Heart left ventricle (tissue), 16 donors: ENCODE measurements around the gene CARS1. TPM values are rescaled to one million over a fixed set of nuclear protein-coding genes. Genes with fewer than 3 reads are reported as not detected.

Experiments
- ATAC-seq, 4 donors: fragments of 200-7000 bp; cut with Tn5 transposase; one replicate each; pipeline ENCODE4 v1.9.1; 2020 to 2022; ENCODE audit warnings: moderate library complexity in 4 of 4, mild to moderate bottlenecking in 3 of 4, moderate number of reproducible peaks in 1 of 4
- DNase-seq, 5 donors: peaks; one replicate each; pipeline ENCODE4 v3.0.0-alpha.2; 2020
- H3K27ac ChIP-seq, 12 donors: fragments of 200-600 bp; sonication (generic) in 4 of 12; one replicate each; pipeline versions ENCODE4 v1.5.0 to v1.8.0; 2016 to 2022; ENCODE audit warnings: mild to moderate bottlenecking in 2 of 12
- H3K27me3 ChIP-seq, 9 donors: fragments of 200-600 bp; sonication (generic) in 2 of 9; one replicate each; pipeline versions ENCODE4 v1.5.1 to v1.8.0; 2016 to 2022; ENCODE audit warnings: mild to moderate bottlenecking in 3 of 9
- H3K36me3 ChIP-seq, 9 donors: fragments of 200-600 bp; sonication (generic) in 2 of 9; one replicate each; pipeline versions ENCODE4 v1.5.0 to v1.8.0; 2018 to 2022; ENCODE audit warnings: mild to moderate bottlenecking in 2 of 9
- H3K4me1 ChIP-seq, 12 donors: fragments of 200-600 bp; sonication (generic) in 4 of 12; one replicate each; pipeline versions ENCODE4 v1.5.0 to v1.8.0; 2016 to 2022; ENCODE audit warnings: mild to moderate bottlenecking in 3 of 12
- H3K4me3 ChIP-seq, 12 donors: fragments of 200-600 bp; sonication (generic) in 4 of 12; one replicate each; pipeline versions ENCODE4 v1.5.0 to v1.8.0; 2017 to 2022; ENCODE audit warnings: mild to moderate bottlenecking in 9 of 12, moderate library complexity in 4 of 12
- H3K9me3 ChIP-seq, 12 donors: fragments of 200-600 bp; sonication (generic) in 4 of 12; one replicate each; pipeline versions ENCODE4 v1.5.0 to v1.8.0; 2016 to 2022; ENCODE audit warnings: mild to moderate bottlenecking in 1 of 12
- POLR2A ChIP-seq, 2 donors: fragments of 450-650 bp; IDR thresholded peaks; one replicate each; pipeline ENCODE4 v1.6.1; 2017; ENCODE audit warnings: antibody characterized with exemption in 2 of 2, mild to moderate bottlenecking in 2 of 2, moderate library complexity in 2 of 2
- WGBS, 4 donors: extraction: QIAGEN DNeasy Blood & Tissue Kit in 2 of 4; methylation state at CpG; one replicate each; pipeline versions ENCODE4 v1.1.5 to v1.1.7; 2013 to 2018; 5-methylcytosine and 5-hydroxymethylcytosine counted together
- intact Hi-C, 10 donors: fragments of 100-400 bp; cut with DNase I; formaldehyde crosslinking; loops; one replicate each; pipeline versions ENCODE4 v1.11.1 to v1.14.2; 2022
- polyA plus RNA-seq, 2 donors: library from polyadenylated mRNA; stranded (reverse); fragments of 200-250 nt; gene quantifications; one replicate each; pipeline ENCODE4 v1.2.3, GENCODE V29; 2013
- total RNA-seq, 9 donors: library from RNA; depleted of rRNA in 2 of 9; stranded (reverse); fragments of >200 nt in 2 of 9; fragmentation: NEBNext Ultra II Directional in 3 of 9; extraction: Animal tissue kit (Norgen Biotek cat#: 25700) in 3 of 9; gene quantifications; one replicate each; pipeline versions ENCODE4 v1.1.0 to v1.2.4, GENCODE V29; 2016 to 2023
- TF ChIP-seq, protein P1 (sequence below), 12 donors: fragments of 200-600 bp; sonication (generic) in 4 of 12; IDR thresholded peaks; one replicate each; pipeline versions ENCODE4 v1.5.0 to v1.8.0; 2018 to 2022; ENCODE audit warnings: antibody characterized with exemption in 12 of 12, mild to moderate bottlenecking in 5 of 12
- donor health status: ischemic (EF 13 %, LVEDD 7.1; RV severe dilation, severe dysfunction).
- donor health status: healthy with polysubstance abuse.
- donor health status: DM: no; HTN: yes; CAD: no.
- donor health status: DM: no; HTN: no; CAD: no.
- donor health status: ischemic (EF 25% LVEDD 6.9; RV normal size, moderate dysfunction).
- donor health status: ischemic (EF 25% LVEDD 5.7; RV mildly dilated, moderate dysfunction).
- donor health status: healthy.
- donor health status: DM: yes; HTN: yes; CAD: no.
- donor health status: ischemic (EF 35%, LVEDD 5.7; RV mildly dilated, moderate dysfunction).
- donor health status: nonischemic (EF 11% LVEDD 7.7; RV severe dilation, severe dysfunction).
- donor health status: DM: yes; HTN: yes; CAD: no.
- donor health status: PGD.
- donor health status: ischemic (EF 29% LVEDD 5.4; RV normal size, mild dysfunction).
- donor health status: nonischemic (EF 23%, LVEDD 6.1; RV moderate dilation, normal function).

CARS1 gene
- total and polyA plus RNA-seq, 11 donors, result 9.3 to 30.5 (median 18.5) TPM

DNA sequence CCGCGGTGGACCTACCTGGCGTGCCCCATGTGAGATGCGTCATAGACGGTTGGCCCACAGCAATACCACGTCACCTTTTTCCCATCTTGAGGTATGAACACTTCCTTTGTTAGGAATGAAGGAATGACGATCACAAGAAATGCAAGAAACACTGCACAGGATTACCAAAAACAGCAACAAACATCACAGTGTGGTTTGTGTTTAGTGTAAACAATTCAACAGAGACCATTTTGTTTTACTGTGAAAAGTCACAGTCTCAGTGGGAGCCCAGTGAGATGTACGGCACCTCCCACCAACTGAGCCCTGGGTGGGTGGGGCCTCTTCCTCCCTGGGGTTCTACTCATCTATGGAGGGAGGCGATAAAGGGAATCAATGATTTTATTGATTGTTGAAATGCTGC is 16.3 kb downstream of the CARS1 start:
- H3K27me3 ChIP-seq, result no peaks in the 10 kb centered on the region
- H3K36me3 ChIP-seq, result peaks cover 0 to 86% (median 59%) of the 10 kb centered on the region in 9 donors
- peaks cover 0 to 48% (median 29%) of the 10 kb centered on the region in 12 donors for H3K4me1 ChIP-seq
- H3K27ac ChIP-seq, result no peak overlapping the region
- TF ChIP-seq, protein P1, sequence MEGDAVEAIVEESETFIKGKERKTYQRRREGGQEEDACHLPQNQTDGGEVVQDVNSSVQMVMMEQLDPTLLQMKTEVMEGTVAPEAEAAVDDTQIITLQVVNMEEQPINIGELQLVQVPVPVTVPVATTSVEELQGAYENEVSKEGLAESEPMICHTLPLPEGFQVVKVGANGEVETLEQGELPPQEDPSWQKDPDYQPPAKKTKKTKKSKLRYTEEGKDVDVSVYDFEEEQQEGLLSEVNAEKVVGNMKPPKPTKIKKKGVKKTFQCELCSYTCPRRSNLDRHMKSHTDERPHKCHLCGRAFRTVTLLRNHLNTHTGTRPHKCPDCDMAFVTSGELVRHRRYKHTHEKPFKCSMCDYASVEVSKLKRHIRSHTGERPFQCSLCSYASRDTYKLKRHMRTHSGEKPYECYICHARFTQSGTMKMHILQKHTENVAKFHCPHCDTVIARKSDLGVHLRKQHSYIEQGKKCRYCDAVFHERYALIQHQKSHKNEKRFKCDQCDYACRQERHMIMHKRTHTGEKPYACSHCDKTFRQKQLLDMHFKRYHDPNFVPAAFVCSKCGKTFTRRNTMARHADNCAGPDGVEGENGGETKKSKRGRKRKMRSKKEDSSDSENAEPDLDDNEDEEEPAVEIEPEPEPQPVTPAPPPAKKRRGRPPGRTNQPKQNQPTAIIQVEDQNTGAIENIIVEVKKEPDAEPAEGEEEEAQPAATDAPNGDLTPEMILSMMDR (IDR thresholded peaks at IDR 0.05), result no peak
- TF ChIP-seq POLR2A (IDR thresholded peaks at IDR 0.05), result no peak
- DNase-seq, result no peak
- intact Hi-C loops, result loop anchor here in 2 of 10 donors (2.0 to 5.0 kb wide), 2 partner anchors 42 to 176 kb away; partner anchors contain the start of gene MRGPRG (in 1 of the 2)
- H3K4me3 ChIP-seq, result no peak overlapping the region
- ATAC-seq, result no peak
- no peaks in the 10 kb centered on the region for H3K9me3 ChIP-seq
- 84 to 94% (median 93%) methylated on average over 9 of the region's 9 CpGs for WGBS, 4 donors

DNA sequence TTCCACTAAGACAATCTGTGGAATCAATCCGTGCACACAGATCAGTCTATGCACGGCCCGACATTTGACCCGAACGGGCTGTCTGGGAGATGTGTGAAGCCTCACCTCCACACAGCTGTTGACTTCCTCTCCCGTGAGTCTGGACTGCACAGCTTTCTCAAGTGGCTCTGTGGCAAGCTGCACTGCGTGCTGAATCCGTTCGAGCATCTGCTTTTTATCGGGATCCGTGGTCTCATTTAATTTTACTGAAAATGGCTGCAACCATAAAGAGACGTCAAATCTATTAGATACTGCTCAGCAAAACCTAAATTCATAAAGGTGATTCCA is 19.3 kb downstream of the CARS1 start:
- DNase-seq (no peak), ATAC-seq (no peak)
- WGBS, 4 donors, result 87 to 93% (median 90%) methylated on average over 9 to 12 of the region's 12 CpGs
- TF ChIP-seq POLR2A (IDR thresholded peaks at IDR 0.05), result no peak
- TF ChIP-seq, protein P1 (IDR thresholded peaks at IDR 0.05), result no peak
- Histone ChIP-seq H3K27me3 (no peaks in the 10 kb centered on the region), H3K4me1 (peaks cover 0 to 37% (median 15%) of the 10 kb centered on the region in 12 donors), H3K27ac (no peak overlapping the region), H3K36me3 (peaks cover 0 to 94% (median 82%) of the 10 kb centered on the region in 9 donors), H3K9me3 (no peaks in the 10 kb centered on the region), H3K4me3 (no peak overlapping the region)
- intact Hi-C loops, result loop anchor here (1.0 to 10.0 kb wide), 7 partner anchors 53 to 367 kb away; partner anchors contain the start of gene MRGPRG (in 6 of the 10)

DNA sequence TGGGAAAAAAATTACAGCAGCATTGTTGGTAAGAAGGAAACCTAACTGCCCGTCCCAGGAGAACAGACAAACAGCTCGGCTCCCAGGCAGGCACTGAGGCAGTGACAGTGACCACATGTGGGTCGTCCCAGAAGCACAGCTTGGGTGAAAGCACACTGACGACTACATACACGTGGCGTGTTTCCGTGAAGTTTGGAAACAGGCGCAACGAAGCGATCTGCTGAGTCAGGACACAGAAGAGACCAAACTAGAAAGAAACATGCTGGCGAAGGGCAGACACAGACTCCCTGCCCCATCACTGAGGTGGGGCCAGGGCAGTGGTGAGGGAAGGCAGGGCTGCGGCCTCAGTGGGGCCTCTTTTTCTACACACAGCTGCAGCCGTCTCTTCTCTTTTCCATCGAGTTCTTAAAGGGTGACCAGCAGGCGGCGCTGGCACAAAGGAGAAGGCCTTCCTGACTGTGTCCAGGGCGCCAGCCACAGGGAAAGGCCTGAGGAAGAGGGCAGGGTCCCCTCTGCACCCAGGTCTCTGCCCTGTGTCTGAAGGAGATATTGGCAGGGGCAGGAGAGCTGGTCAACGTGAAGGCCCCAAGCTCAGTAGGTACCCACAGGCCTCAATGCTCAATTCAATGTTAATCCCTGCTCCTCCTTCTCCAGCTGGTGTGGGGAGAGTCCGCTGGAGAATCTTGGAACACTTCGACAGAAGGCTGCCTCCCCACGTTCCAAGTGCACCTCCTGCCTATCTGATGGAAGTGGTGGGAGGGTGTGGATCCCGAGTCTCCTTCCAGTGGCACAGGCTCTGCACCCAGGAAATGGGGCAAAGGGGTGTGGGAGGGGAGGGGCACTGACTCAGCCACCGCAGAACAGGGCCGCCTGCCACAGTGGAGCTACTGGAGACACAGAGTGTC is 19.9 kb downstream of the CARS1 start:
- ATAC-seq (peak; percentile 59 to 79 (median 76)), DNase-seq (peak; percentile 79 to 90 (median 81))
- 57 to 63% (median 61%) methylated on average over 21 to 24 of the region's 24 CpGs for WGBS, 4 donors
- Histone ChIP-seq H3K9me3 (no peaks in the 10 kb centered on the region), H3K4me3 (no peak overlapping the region), H3K27ac (peak overlapping the region in 4 of 12 donors; percentile 18 to 58 (median 43)), H3K27me3 (no peaks in the 10 kb centered on the region), H3K36me3 (peaks cover 0 to 98% (median 88%) of the 10 kb centered on the region in 9 donors), H3K4me1 (peaks cover 0 to 32% (median 9%) of the 10 kb centered on the region in 12 donors)
- TF ChIP-seq POLR2A (IDR thresholded peaks at IDR 0.05), result no peak
- TF ChIP-seq, protein P1 (IDR thresholded peaks at IDR 0.05), result peak; percentile 72 to 91 (median 81)
- intact Hi-C loops, result loop anchor here in 9 of 10 donors (1.0 to 10.0 kb wide), 6 partner anchors 54 to 368 kb away; partner anchors contain the start of gene MRGPRG (in 6 of the 9)

DNA sequence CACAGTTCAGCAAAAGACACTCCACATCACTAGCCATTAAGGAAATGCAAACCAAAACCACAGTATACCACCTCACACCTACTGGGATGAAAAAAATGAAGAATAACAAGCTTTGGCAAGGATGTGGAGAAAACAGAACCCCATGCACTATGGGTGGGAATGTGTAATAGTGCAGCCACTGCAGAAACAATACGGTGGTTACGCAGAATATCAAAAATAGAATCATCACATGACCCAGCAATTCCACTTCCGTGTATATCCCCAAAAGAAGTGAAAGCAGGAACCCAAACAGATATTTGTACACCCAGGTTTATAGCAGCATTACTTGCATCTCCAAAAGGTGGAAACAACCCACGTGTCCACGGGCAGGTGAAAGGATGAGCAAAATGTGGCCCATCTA is 20.8 kb downstream of the CARS1 start:
- TF ChIP-seq, protein P1 (IDR thresholded peaks at IDR 0.05), result no peak
- TF ChIP-seq POLR2A (IDR thresholded peaks at IDR 0.05), result no peak
- peak overlapping the region in 3 of 12 donors; percentile 18 to 58 (median 57) for H3K27ac ChIP-seq
- no peaks in the 10 kb centered on the region for H3K9me3 ChIP-seq
- peaks cover 0 to 96% (median 84%) of the 10 kb centered on the region in 9 donors for H3K36me3 ChIP-seq
- intact Hi-C loops, result loop anchor here in 8 of 10 donors (2.0 to 10.0 kb wide), 5 partner anchors 54 to 368 kb away; partner anchors contain the start of gene MRGPRG (in 6 of the 8)
- DNase-seq, result no peak
- peak in 2 of 4 donors; percentile 47 to 72 for ATAC-seq
- WGBS, 4 donors, result 60 to 65% (median 61%) methylated on average over 5 of the region's 5 CpGs
- peaks cover 0 to 31% (median 2%) of the 10 kb centered on the region in 12 donors for H3K4me1 ChIP-seq
- H3K4me3 ChIP-seq, result no peak overlapping the region
- no peaks in the 10 kb centered on the region for H3K27me3 ChIP-seq
